Loucy (cell line): ENCODE measurements around the gene ENTPD6.

Source experiments
- H2AFZ ChIP-seq: fragments of 200-600 bp; sonication (generic); 2 replicates; pipeline ENCODE4 v1.6.0; 2016; ENCODE audit warnings: antibody characterized with exemption, mild to moderate bottlenecking, low read length, moderate library complexity
- H3F3A ChIP-seq: fragments of 200-600 bp; 2 replicates; pipeline ENCODE4 v1.6.0; 2016; ENCODE audit warnings: antibody characterized with exemption, low read depth, mild to moderate bottlenecking
- H3K27me3 ChIP-seq: fragments of 200-600 bp; sonication (generic); 2 replicates; pipeline ENCODE4 v1.6.1; 2014; ENCODE audit warnings: low read length, mild to moderate bottlenecking; ENCODE audit not compliant: insufficient read depth, poor library complexity, severe bottlenecking
- H3K36me3 ChIP-seq: fragments of 200-600 bp; sonication (generic); 2 replicates; pipeline ENCODE4 v1.6.1; 2016; ENCODE audit warnings: low read length; ENCODE audit not compliant: insufficient read depth
- H3K4me1 ChIP-seq: fragments of 200-600 bp; sonication (generic); 2 replicates; pipeline ENCODE4 v1.5.1; 2014; ENCODE audit warnings: low read length, mild to moderate bottlenecking; ENCODE audit not compliant: insufficient read depth, poor library complexity, severe bottlenecking
- H3K4me2 ChIP-seq: fragments of 200-600 bp; sonication (generic); 2 replicates; pipeline ENCODE4 v1.6.0; 2014; ENCODE audit warnings: antibody characterized with exemption, low read length, low read depth, mild to moderate bottlenecking; ENCODE audit not compliant: poor library complexity, severe bottlenecking
- H3K4me3 ChIP-seq: fragments of 200-600 bp; sonication (generic); 2 replicates; pipeline ENCODE4 v1.5.1; 2014; ENCODE audit warnings: low read length, mild to moderate bottlenecking, mixed read lengths; ENCODE audit not compliant: poor library complexity, severe bottlenecking
- H3K79me2 ChIP-seq: fragments of 200-600 bp; sonication (generic); 2 replicates; pipeline ENCODE4 v1.6.1; 2014; ENCODE audit warnings: low read length; ENCODE audit not compliant: insufficient read depth
- H3K9ac ChIP-seq: fragments of 200-600 bp; sonication (generic); 2 replicates; pipeline ENCODE4 v1.6.0; 2014; ENCODE audit warnings: mild to moderate bottlenecking, low read depth, low read length, moderate library complexity; ENCODE audit not compliant: poor library complexity, severe bottlenecking
- H3K9me2 ChIP-seq: fragments of 200-600 bp; sonication (generic); replicated peaks from 2 replicates; pipeline ENCODE4 v1.6.1; 2016; ENCODE audit warnings: low read depth, low read length, mixed read lengths
- H3K9me3 ChIP-seq: fragments of 200-600 bp; sonication (generic); 2 replicates; pipeline ENCODE4 v1.6.1; 2014; ENCODE audit warnings: mild to moderate bottlenecking, antibody characterized with exemption, low read length, low read depth; ENCODE audit not compliant: insufficient read depth
- H4K20me1 ChIP-seq: fragments of 200-600 bp; sonication (generic); 2 replicates; pipeline ENCODE4 v1.6.0; 2014; ENCODE audit warnings: antibody characterized with exemption, low read length, mild to moderate bottlenecking; ENCODE audit not compliant: insufficient read depth, poor library complexity, severe bottlenecking
- EZH2phosphoT487 ChIP-seq: fragments of 200-600 bp; IDR thresholded peaks from 2 replicates; pipeline ENCODE4 v1.6.1; 2018; ENCODE audit warnings: antibody characterized with exemption, mild to moderate bottlenecking, moderate library complexity, borderline replicate concordance
- TF ChIP-seq, protein P1 (sequence below): fragments of 200-600 bp; sonication (generic); conservative IDR thresholded peaks from 2 replicates; pipeline ENCODE4 v1.5.1; 2014; ENCODE audit warnings: mild to moderate bottlenecking, antibody characterized with exemption, low read length

The ENTPD6 gene

DNA sequence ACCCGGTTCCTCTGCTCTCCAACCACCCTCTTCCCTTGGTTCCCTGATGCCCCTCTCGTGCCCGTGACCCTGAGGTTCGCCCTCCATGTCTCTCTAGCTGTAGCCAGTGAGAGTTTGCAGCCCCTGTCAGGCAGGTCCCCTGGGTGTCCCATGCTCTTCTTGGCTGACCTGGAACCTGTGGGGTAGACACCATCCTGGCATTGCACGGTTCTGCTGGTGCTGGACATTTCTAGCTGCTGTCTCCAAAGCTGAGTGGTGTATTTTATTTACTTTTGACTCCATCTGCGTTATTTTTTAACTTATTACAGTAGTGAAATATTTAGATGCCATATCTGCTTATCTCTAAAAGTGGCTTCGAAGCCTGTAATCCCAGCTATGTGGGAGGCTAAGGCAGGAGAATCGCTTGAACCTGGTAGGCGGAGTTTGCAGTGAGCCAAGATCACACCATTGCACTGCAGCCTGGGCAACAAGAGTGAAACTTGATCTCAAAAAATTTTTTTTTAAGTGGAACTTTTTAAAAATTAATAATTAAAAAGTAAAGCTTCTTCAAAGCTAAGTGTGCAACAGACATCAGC is 12.5 kb downstream of the ENTPD6 start:
- Histone ChIP-seq H4K20me1 (no peaks in the 10 kb centered on the region), H3K9me2 (no peaks in the 10 kb centered on the region), H3K36me3 (peaks cover 16% of the 10 kb centered on the region; the same call in 1 of the 2 replicates), H3K4me2 (no peak overlapping the region), H3F3A (no peaks in the 10 kb centered on the region), H3K9me3 (no peaks in the 10 kb centered on the region), H3K79me2 (peaks cover 15% of the 10 kb centered on the region; the same call in 1 of the 2 replicates), H3K4me1 (peaks cover 10% of the 10 kb centered on the region), H2AFZ (no peak overlapping the region), H3K9ac (no peak overlapping the region), H3K4me3 (no peak overlapping the region), H3K27me3 (no peaks in the 10 kb centered on the region)
- TF ChIP-seq, protein P1, sequence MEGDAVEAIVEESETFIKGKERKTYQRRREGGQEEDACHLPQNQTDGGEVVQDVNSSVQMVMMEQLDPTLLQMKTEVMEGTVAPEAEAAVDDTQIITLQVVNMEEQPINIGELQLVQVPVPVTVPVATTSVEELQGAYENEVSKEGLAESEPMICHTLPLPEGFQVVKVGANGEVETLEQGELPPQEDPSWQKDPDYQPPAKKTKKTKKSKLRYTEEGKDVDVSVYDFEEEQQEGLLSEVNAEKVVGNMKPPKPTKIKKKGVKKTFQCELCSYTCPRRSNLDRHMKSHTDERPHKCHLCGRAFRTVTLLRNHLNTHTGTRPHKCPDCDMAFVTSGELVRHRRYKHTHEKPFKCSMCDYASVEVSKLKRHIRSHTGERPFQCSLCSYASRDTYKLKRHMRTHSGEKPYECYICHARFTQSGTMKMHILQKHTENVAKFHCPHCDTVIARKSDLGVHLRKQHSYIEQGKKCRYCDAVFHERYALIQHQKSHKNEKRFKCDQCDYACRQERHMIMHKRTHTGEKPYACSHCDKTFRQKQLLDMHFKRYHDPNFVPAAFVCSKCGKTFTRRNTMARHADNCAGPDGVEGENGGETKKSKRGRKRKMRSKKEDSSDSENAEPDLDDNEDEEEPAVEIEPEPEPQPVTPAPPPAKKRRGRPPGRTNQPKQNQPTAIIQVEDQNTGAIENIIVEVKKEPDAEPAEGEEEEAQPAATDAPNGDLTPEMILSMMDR, result no peak
- TF ChIP-seq EZH2phosphoT487, result no peak

DNA sequence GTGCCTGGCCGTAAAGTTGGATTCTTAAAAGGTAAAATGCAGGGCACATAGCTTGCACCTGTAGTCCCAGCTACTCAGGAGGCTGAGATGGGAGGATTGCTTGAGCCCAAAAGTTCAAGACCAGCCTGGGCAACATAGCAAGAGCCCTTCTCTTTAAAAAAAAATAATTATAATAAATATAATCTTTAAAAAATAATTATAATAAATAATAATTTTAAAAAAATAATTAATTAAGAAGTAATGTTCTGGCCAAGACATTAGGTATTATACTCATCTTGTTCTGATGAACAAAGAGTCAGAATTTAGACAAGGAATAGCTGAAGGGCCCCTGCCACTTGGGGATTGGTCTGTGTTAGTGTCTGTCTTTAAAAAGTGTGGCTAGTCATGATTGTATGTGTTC is 13.9 kb downstream of the ENTPD6 start:
- Histone ChIP-seq H3K9ac (no peak overlapping the region), H3K4me3 (no peak overlapping the region), H3K79me2 (peaks cover 7% of the 10 kb centered on the region; the same call in 1 of the 2 replicates), H3K36me3 (peaks cover 28% of the 10 kb centered on the region; the same call in 1 of the 2 replicates), H3K4me1 (peaks cover 4% of the 10 kb centered on the region), H3K9me3 (no peaks in the 10 kb centered on the region), H4K20me1 (no peaks in the 10 kb centered on the region), H2AFZ (no peak overlapping the region), H3F3A (no peaks in the 10 kb centered on the region), H3K9me2 (no peaks in the 10 kb centered on the region), H3K27me3 (no peaks in the 10 kb centered on the region), H3K4me2 (no peak overlapping the region)
- TF ChIP-seq EZH2phosphoT487, result no peak
- TF ChIP-seq, protein P1, result no peak

DNA sequence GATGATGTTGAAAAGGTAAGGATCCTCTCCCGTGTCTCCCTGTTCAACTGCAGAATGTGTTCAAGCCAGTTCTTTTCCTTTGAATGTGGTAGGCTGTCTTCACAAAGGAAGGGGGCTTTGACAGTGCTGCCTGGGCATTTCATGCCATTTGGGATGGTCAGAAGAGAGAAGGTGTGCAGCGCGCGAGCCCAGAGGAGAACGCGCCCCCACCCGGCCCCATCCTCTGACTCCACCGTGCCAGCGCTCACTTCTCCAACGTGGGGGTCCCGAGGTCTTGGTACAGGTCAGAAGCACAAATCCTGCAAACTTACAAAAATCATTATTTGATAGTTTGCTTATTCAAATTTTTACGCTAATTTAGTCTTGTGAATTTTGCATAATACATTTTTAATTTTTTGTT is 14.4 kb downstream of the ENTPD6 start:
- H4K20me1 ChIP-seq, result no peaks in the 10 kb centered on the region
- no peak overlapping the region for H2AFZ ChIP-seq

More for the DNA sequence above, 14.4 kb downstream of the ENTPD6 start:
- no peaks in the 10 kb centered on the region for H3K27me3 ChIP-seq
- TF ChIP-seq, protein P1, result no peak
- no peak for TF ChIP-seq EZH2phosphoT487
- H3K4me2 ChIP-seq, result no peak overlapping the region
- no peaks in the 10 kb centered on the region for H3F3A ChIP-seq
- peaks cover 33% of the 10 kb centered on the region; the same call in 1 of the 2 replicates for H3K36me3 ChIP-seq
- no peak overlapping the region for H3K9ac ChIP-seq
- no peaks in the 10 kb centered on the region for H3K9me3 ChIP-seq
- no peak overlapping the region for H3K4me3 ChIP-seq
- no peaks in the 10 kb centered on the region for H3K4me1 ChIP-seq
- no peaks in the 10 kb centered on the region for H3K9me2 ChIP-seq
- peaks cover 4% of the 10 kb centered on the region; the same call in 1 of the 2 replicates for H3K79me2 ChIP-seq
